RWPE1 (cell line): Measurements from ENCODE around the gene LTC4S.

Experiments used
- CTCF ChIA-PET: fragments of 350-600 bp; sonication (Branson Sonifier 250); formaldehyde crosslinking; extraction: SDS; loops from one replicate; lab custom pipeline; 2021; lab: Yijun Ruan, JAX
- POLR2A ChIA-PET: fragments of 400-600 bp; formaldehyde crosslinking; extraction: SDS; loops from one replicate; lab custom pipeline; 2020; ENCODE audit warnings: antibody characterized with exemption; ENCODE audit not compliant: low non-redundant PET; lab: Yijun Ruan, JAX
- DNase-seq: peaks from one replicate; pipeline ENCODE4 v3.0.0; 2012; ENCODE audit warnings: low spot score
- H3K27ac ChIP-seq: fragments of 450-650 bp; 2 replicates; pipeline ENCODE4 v1.5.1; 2017
- CTCF ChIP-seq: fragments of 450-650 bp; conservative IDR thresholded peaks from 2 replicates; pipeline ENCODE4 v1.5.1; 2017; ENCODE audit warnings: low read depth, mild to moderate bottlenecking

The LTC4S gene

DNA sequence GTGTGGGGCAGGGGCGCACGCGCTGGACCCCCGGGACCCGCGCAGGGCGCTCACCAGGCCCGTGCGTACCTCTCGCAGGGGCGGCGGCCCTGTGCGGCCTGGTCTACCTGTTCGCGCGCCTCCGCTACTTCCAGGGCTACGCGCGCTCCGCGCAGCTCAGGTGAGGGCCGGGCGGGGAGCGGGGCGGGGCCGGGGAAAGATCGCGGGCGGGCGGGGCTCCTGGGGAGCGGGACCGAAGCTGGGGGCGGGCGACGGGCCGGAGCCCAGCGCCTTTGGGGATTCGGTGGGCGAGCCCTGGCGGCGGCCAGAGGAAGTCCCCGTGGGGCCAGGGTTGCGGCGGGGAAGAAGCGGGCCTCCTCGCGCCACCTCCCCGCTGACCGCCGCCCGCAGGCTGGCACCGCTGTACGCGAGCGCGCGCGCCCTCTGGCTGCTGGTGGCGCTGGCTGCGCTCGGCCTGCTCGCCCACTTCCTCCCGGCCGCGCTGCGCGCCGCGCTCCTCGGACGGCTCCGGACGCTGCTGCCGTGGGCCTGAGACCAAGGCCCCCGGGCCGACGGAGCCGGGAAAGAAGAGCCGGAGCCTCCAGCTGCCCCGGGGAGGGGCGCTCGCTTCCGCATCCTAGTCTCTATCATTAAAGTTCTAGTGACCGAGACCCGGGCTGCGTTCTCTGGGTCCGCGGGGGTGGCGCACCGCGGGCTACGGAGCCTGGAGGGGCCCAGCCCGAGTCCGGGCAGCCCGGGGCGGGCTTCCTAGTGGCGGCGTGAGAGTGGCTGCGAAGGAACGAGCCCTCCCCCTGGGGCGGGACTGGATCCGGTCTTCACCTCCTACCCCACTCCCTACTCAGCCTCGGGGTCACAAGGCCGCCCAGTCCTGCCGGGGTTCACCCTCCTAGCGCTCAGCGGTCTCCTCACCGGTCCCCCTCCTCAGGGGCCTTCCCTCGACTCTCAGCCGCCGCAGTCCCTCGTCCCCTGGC, 2.4 kb downstream of the LTC4S start:
- peak overlapping the region; percentile 86 for H3K27ac ChIP-seq
- TF ChIP-seq CTCF: peak; percentile 95
- POLR2A ChIA-PET: interaction anchor here (0.7 to 0.8 kb wide), 2 partner anchors 9 to 25 kb away, joined by 4 read pairs; partner anchors contain the start of gene SQSTM1
- DNase-seq: peak; percentile 80
- CTCF ChIA-PET: interaction anchor here (0.6 to 7.0 kb wide), 6 partner anchors 16 to 173 kb away, joined by 3 to 39 read pairs (median 3); no protein-coding TSS in a partner anchor

DNA sequence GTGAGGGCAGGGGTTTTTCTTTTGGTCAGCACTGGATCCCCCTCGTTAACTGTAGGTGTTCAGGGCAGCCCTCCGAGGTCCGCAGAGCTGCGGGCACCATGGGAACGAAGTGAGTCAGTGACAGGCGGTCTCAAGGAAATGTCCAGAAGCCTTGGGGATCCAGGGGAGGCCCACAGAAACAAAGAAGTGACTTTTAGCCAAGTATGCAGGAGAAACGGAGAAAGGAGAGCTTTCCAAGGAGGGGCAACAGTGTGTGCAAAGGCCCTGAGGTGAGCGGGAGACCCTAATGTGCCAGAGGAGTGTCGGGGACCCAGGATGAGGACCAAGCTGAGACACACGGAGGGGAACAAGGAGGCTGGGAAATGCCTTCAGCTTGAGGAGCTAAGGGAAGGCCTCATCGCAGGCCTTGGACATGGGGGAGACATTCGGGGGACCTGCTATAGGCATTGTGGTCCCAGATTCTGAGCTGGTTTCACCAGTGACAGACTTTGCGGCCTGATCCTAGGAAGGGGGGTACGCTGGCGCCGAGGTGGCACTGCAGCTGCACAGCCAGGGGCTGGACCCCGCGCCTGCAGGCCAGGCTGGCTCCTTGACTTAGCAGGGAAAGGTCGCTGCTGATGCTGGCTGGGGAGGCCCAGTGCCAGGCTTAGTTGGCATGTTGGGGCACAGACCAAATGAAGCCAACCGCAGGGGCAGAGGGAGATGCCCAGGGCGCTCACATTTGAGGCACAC, 3.3 kb downstream of the LTC4S start:
- peak overlapping the region; percentile 86 for H3K27ac ChIP-seq
- DNase-seq: no peak
- POLR2A ChIA-PET: interaction anchor here (0.7 kb wide), 1 partner anchor 24 kb away, joined by 4 read pairs; the partner anchor contains the start of gene SQSTM1
- TF ChIP-seq CTCF: no peak
- CTCF ChIA-PET: interaction anchor here (1.1 to 7.0 kb wide), 3 partner anchors 17 to 34 kb away, joined by 3 to 39 read pairs (median 3); no protein-coding TSS in a partner anchor

GRCh38 chr5:179797741-179798140, 4.0 kb downstream of the LTC4S start:
- ChIA-PET POLR2A (no interaction called here), CTCF (interaction anchor here (0.7 to 7.0 kb wide), 2 partner anchors 35 to 55 kb away, joined by 3 to 39 read pairs; no protein-coding TSS in a partner anchor)
- no peak for DNase-seq
- peak overlapping the region; percentile 86 for H3K27ac ChIP-seq
- no peak for TF ChIP-seq CTCF

GRCh38 chr5:179798144-179798770, 4.5 kb downstream of the LTC4S start:
- ChIA-PET POLR2A (no interaction called here), CTCF (interaction anchor here (0.7 to 7.0 kb wide), 3 partner anchors 35 to 56 kb away, joined by 3 to 39 read pairs (median 3); no protein-coding TSS in a partner anchor)
- DNase-seq: no peak
- peak overlapping the region; percentile 86 for H3K27ac ChIP-seq
- TF ChIP-seq CTCF: no peak

DNA sequence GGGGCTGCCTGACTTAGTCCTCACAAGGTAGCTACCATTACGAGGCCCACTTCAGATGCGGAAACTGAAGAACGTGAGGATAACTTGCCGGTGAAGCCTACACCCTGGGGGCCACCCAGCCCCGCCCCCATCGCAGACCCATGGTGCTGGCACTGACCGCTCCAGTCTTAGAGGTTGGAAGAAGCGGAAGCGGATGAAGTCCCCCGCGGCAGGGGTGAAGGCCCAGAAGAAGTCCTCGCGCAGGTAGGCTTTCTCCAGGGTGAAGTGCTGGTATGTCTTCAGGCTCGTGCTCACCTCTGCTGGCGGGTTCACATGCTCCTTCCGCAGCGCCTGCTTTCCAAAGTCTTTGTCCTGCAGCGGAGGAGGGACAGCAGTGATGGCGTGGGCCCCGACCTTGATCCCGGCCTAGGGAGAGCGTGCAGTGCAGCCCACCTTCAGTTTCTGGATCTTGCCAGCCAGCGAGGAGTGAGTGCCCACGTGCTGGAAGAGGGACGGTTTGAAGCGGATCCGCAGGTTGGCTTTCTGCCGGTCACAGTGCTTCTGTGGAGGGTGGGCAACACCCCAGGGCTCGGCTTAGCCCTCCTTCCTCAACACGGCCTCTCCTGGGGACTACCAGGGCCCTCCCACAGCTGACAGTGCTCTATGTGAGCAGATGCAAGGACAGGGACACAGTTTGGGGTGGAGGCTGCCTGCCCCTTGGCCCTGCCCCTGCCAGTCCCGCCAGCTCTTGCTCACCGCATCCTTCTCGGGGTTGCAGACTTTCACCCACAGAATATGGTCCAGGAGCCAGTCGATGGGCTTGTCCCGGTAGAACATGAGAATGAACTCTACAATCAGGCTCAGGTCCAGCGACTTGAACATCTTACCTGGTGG, 5.2 kb downstream of the LTC4S start:
- peak overlapping the region; percentile 86 for H3K27ac ChIP-seq
- CTCF ChIA-PET: interaction anchor here (0.6 to 1.0 kb wide), 2 partner anchors 36 to 776 kb away, joined by 3 read pairs; no protein-coding TSS in a partner anchor
- DNase-seq: no peak
- POLR2A ChIA-PET: no interaction called here
- TF ChIP-seq CTCF: no peak
